GM12878 (cell line): ENCODE measurements around the gene BPGM. TPM values are rescaled to one million over a fixed set of nuclear protein-coding genes. Genes with fewer than 3 reads are reported as not detected.

Experiments
- ATAC-seq: fragments of 200-7000 bp; cut with Tn5 transposase; 3 replicates; pipeline ENCODE4 v1.9.1; 2020; ENCODE audit warnings: mild to moderate bottlenecking, moderate library complexity
- BruUV-seq: library from RNA; stranded (reverse); fragments of 400-500 nt; replicated peaks from 2 replicates; lab custom pipeline; 2021; lab: Mats Ljungman, UMichigan
- CTCF ChIA-PET: fragments of 300-600 bp; sonication (Branson Sonifier 250); formaldehyde crosslinking; extraction: SDS; loops from one replicate; lab custom pipeline; 2021; ENCODE audit warnings: inconsistent platforms; lab: Yijun Ruan, JAX
- POLR2A ChIA-PET: fragments of 350-600 bp; formaldehyde crosslinking; extraction: SDS; loops from one replicate; lab custom pipeline; 2021; ENCODE audit warnings: inconsistent platforms; lab: Charles Lee
- RAD21 ChIA-PET: fragments of 300-600 bp; sonication (Branson Sonifier 250); formaldehyde crosslinking; loops from one replicate; lab custom pipeline; 2023; ENCODE audit warnings: antibody characterized with exemption; ENCODE audit not compliant: unreplicated experiment; lab: Charles Lee
- SMC1A ChIA-PET: fragments of 300-600 bp; sonication (Branson Sonifier 250); formaldehyde crosslinking; loops from one replicate; lab custom pipeline; 2023; ENCODE audit not compliant: unreplicated experiment, uncharacterized antibody; lab: Charles Lee
- DNase-seq: peaks from one replicate; pipeline ENCODE4 v3.0.0-alpha.2; 2011; ENCODE audit warnings: low read depth, low spot score
- FAIRE-seq: peaks from 3 replicates; lab custom pipeline; 2011; peaks lifted over from hg19 to GRCh38; lab: Jason Lieb, UNC
- H2AFZ ChIP-seq: 2 replicates; pipeline ENCODE4 v1.6.0; 2011; ENCODE audit warnings: low read depth, low read length, control low read depth; ENCODE audit not compliant: control insufficient read depth
- H3K27ac ChIP-seq: 2 replicates; pipeline ENCODE4 v1.5.1; 2011; ENCODE audit warnings: control low read depth; ENCODE audit not compliant: control insufficient read depth, insufficient read depth
- H3K27me3 ChIP-seq, 2 experiments: replicated peaks in 1 of 2; 2 replicates each; pipeline versions ENCODE4 v1.6.0 to v1.6.1; 2011; ENCODE audit warnings: low read length in 1 of 2; ENCODE audit not compliant: control insufficient read depth in 2 of 2, insufficient read depth in 2 of 2
- H3K36me3 ChIP-seq, 2 experiments: 2 replicates each; pipeline ENCODE4 v1.5.1; 2011; ENCODE audit warnings: low read length in 1 of 2; ENCODE audit not compliant: control insufficient read depth in 2 of 2, insufficient read depth in 2 of 2
- H3K4me1 ChIP-seq: 2 replicates; pipeline ENCODE4 v1.6.1; 2011; ENCODE audit warnings: mild to moderate bottlenecking, low read length, moderate library complexity, mixed read lengths; ENCODE audit not compliant: control insufficient read depth, insufficient read depth
- H3K4me2 ChIP-seq: 2 replicates; pipeline ENCODE4 v1.6.0; 2011; ENCODE audit warnings: control low read depth; ENCODE audit not compliant: control insufficient read depth, insufficient read depth
- H3K4me3 ChIP-seq: fragments of 200-600 bp; sonication (generic); 2 replicates; pipeline ENCODE4 v1.5.1; 2016
- H3K79me2 ChIP-seq: 2 replicates; pipeline ENCODE4 v1.6.0; 2011; ENCODE audit warnings: low read length; ENCODE audit not compliant: control insufficient read depth, insufficient read depth
- H3K9ac ChIP-seq: 2 replicates; pipeline ENCODE4 v1.8.0; 2011; ENCODE audit warnings: low read length, control low read depth, mixed read lengths; ENCODE audit not compliant: control insufficient read depth, insufficient read depth
- H3K9me3 ChIP-seq: replicated peaks from 3 replicates; pipeline ENCODE4 v1.5.1; 2011; ENCODE audit warnings: mild to moderate bottlenecking, low read length; ENCODE audit not compliant: control insufficient read depth, insufficient read depth
- H4K20me1 ChIP-seq: 2 replicates; pipeline ENCODE4 v1.6.0; 2011; ENCODE audit not compliant: control insufficient read depth, insufficient read depth
- BHLHE40 ChIP-seq, 2 experiments: fragments of 450-650 bp in 1 of 2; IDR thresholded peaks; 2 replicates each; pipeline ENCODE4 v1.6.1; 2011 to 2017; ENCODE audit warnings: low read depth in 2 of 2, borderline replicate concordance in 1 of 2, improper control_type of control experiment in 1 of 2, low read length in 1 of 2, mild to moderate bottlenecking in 1 of 2
- BRCA1 ChIP-seq: IDR thresholded peaks from 2 replicates; pipeline ENCODE4 v1.6.1; 2011; ENCODE audit warnings: low read depth, low read length, improper control_type of control experiment
- EED ChIP-seq: sonication (generic); IDR thresholded peaks from 2 replicates; pipeline ENCODE4 v1.6.1; 2016; ENCODE audit warnings: antibody characterized with exemption, low read depth
- GABPA ChIP-seq: IDR thresholded peaks from 2 replicates; pipeline ENCODE4 v1.6.1; 2014; ENCODE audit warnings: antibody characterized with exemption, low read depth, mild to moderate bottlenecking, inconsistent platforms
- HDGF ChIP-seq: fragments of 450-650 bp; IDR thresholded peaks from 2 replicates; pipeline ENCODE4 v1.6.1; 2016; ENCODE audit warnings: antibody characterized with exemption
- IKZF1 ChIP-seq: fragments of 450-650 bp; conservative IDR thresholded peaks from 2 replicates; pipeline ENCODE4 v1.6.1; 2017; ENCODE audit warnings: antibody characterized with exemption, mild to moderate bottlenecking
- JUND ChIP-seq: IDR thresholded peaks from 2 replicates; pipeline ENCODE4 v1.6.1; 2012; ENCODE audit warnings: low read depth, mild to moderate bottlenecking, low read length, improper control_type of control experiment, moderate library complexity
- KAT2A ChIP-seq: conservative IDR thresholded peaks from 2 replicates; pipeline ENCODE4 v1.6.1; 2011; ENCODE audit warnings: low read depth, low read length; ENCODE audit not compliant: control insufficient read depth
- PAX5 ChIP-seq: IDR thresholded peaks from 2 replicates; pipeline ENCODE4 v1.6.1; 2011; ENCODE audit warnings: low read depth, low read length, borderline replicate concordance
- SIX5 ChIP-seq: IDR thresholded peaks from 2 replicates; pipeline ENCODE4 v1.6.1; 2011; ENCODE audit warnings: mild to moderate bottlenecking, low read depth, low read length, moderate library complexity; ENCODE audit not compliant: severe bottlenecking
- STAT1 ChIP-seq: fragments of 450-650 bp; conservative IDR thresholded peaks from 2 replicates; pipeline ENCODE4 v1.6.1; 2014; ENCODE audit warnings: antibody characterized with exemption, mild to moderate bottlenecking
- WRNIP1 ChIP-seq: IDR thresholded peaks from 2 replicates; pipeline ENCODE4 v1.6.1; 2011; ENCODE audit warnings: low read depth, low read length, improper control_type of control experiment, borderline replicate concordance
- ZNF274 ChIP-seq: IDR thresholded peaks from one replicate; pipeline ENCODE4 v1.8.0; 2011; ENCODE audit not compliant: insufficient read length, insufficient read depth
- WGBS: methylation state at CpG from one replicate; pipeline ENCODE4 v1.1.6; 2016; ENCODE audit warnings: low lambda C conversion rate; ENCODE audit not compliant: insufficient replicate concordance, insufficient coverage; ENCODE audit errors: missing lambda C conversion rate; 5-methylcytosine and 5-hydroxymethylcytosine counted together
- in situ Hi-C: fragments of 300-500 bp; cut with MboI; formaldehyde crosslinking; loops from 9 replicates; pipeline ENCODE4 v1.14.3; 2018; ENCODE audit warnings: mixed read lengths
- intact Hi-C: fragments of 100-400 bp; cut with micrococcal nuclease; formaldehyde crosslinking; loops from one replicate; pipeline ENCODE4 v1.14.2; 2022; ENCODE audit not compliant: unreplicated experiment
- polyA plus RNA-seq, 11 experiments: library from polyadenylated mRNA; depleted of rRNA in 4 of 11; unstranded in 6 of 11; stranded (reverse) in 5 of 11; fragments of >200 nt; fragmentation: Nextera tagmentation in 4 of 11; fragmentation: Illumina TruSeq in 1 of 11; extraction: Ambion mirVana in 4 of 11; extraction: Trizol in 1 of 11; gene quantifications; 1 replicate in 1 of 11; 2 replicates in 10 of 11; pipeline versions ENCODE4 v1.2.1 to v1.2.3, GENCODE V29; 2011 to 2016; ENCODE audit warnings: inconsistent platforms in 2 of 11, missing spikeins in 2 of 11, low read depth in 1 of 11
- total RNA-seq, 4 experiments: library from RNA; depleted of rRNA in 3 of 4; stranded (reverse); fragments of >200 nt in 3 of 4; fragmentation: Illumina TruSeq in 1 of 4; extraction: Trizol in 1 of 4; gene quantifications; 2 replicates each; pipeline versions ENCODE4 v1.2.1 to v1.2.3, GENCODE V29; 2013 to 2021
- TF ChIP-seq, protein P1 (sequence below): fragments of 450-650 bp; conservative IDR thresholded peaks from 2 replicates; pipeline ENCODE4 v1.6.1; 2017; ENCODE audit warnings: mild to moderate bottlenecking, moderate library complexity
- TF ChIP-seq, protein P2 (sequence below): fragments of 450-650 bp; IDR thresholded peaks from 2 replicates; pipeline ENCODE4 v1.6.1; 2016; ENCODE audit warnings: mild to moderate bottlenecking

The BPGM gene
- total and polyA plus RNA-seq, 10 of the 15 experiments (the other 5 are each of a cell fraction or from before 2014, with no cell fraction given): 9.0 to 20.1 (median 15.2) TPM

DNA sequence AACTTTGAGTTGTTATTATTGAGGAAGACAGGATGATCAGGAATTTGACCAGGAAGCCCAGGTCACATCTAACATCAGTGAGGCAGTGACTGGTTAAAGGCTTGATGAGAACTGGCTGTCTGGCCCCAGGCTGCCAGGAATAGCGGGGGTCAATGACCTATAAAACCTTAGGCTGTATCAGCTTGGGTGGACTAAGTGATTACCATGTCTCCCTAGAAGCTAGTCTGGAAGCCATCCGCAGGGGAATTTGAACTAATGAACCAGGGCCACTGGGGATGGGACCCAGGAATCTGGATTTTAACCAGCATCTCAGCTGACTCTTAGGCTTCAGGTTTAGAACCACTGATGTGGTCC lies 56.6 kb downstream of the BPGM start (continued):
- TF ChIP-seq BRCA1: no peak

DNA sequence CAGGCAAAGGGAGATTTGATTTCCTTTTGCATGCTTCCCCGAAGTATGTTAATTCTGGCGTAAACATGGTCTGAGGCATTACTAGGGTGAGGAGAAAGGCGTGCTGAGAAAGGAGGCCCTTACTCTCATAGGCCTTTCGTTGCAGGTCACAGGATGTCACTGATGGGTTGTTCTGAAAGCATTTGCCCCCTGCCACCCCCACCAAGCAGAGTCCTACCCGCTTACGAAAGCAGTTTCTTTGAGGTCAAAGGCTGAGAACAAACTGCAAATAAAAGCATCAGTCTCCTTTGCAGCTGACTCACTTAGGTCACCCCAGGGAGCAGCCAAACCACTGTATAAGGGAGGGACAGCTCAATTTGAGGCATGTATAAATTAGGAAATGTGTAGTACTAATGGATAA lies 57.1 kb downstream of the BPGM start:
- RAD21 ChIA-PET: interaction anchor here (3.4 kb wide), 1 partner anchor 69 kb away, joined by 40 read pairs; no protein-coding TSS in a partner anchor
- no peak overlapping the region for H3K9ac ChIP-seq
- ATAC-seq (no peak), FAIRE-seq (no peak), DNase-seq (no peak)
- no peak overlapping the region for H3K4me2 ChIP-seq
- TF ChIP-seq, protein P1, sequence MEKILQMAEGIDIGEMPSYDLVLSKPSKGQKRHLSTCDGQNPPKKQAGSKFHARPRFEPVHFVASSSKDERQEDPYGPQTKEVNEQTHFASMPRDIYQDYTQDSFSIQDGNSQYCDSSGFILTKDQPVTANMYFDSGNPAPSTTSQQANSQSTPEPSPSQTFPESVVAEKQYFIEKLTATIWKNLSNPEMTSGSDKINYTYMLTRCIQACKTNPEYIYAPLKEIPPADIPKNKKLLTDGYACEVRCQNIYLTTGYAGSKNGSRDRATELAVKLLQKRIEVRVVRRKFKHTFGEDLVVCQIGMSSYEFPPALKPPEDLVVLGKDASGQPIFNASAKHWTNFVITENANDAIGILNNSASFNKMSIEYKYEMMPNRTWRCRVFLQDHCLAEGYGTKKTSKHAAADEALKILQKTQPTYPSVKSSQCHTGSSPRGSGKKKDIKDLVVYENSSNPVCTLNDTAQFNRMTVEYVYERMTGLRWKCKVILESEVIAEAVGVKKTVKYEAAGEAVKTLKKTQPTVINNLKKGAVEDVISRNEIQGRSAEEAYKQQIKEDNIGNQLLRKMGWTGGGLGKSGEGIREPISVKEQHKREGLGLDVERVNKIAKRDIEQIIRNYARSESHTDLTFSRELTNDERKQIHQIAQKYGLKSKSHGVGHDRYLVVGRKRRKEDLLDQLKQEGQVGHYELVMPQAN: no peak
- TF ChIP-seq STAT1: no peak
- TF ChIP-seq PAX5: no peak
- TF ChIP-seq ZNF274: no peak
- TF ChIP-seq KAT2A: no peak
- TF ChIP-seq HDGF: no peak
- TF ChIP-seq IKZF1: no peak
- no peak for TF ChIP-seq BHLHE40 (IDR thresholded peaks at IDR 0.05; ENCODE audit: borderline replicate concordance in 1 of 2, low read depth in 2 of 2, low read length in 1 of 2)
- TF ChIP-seq SIX5: no peak
- no peak for TF ChIP-seq BRCA1
- TF ChIP-seq, protein P2, sequence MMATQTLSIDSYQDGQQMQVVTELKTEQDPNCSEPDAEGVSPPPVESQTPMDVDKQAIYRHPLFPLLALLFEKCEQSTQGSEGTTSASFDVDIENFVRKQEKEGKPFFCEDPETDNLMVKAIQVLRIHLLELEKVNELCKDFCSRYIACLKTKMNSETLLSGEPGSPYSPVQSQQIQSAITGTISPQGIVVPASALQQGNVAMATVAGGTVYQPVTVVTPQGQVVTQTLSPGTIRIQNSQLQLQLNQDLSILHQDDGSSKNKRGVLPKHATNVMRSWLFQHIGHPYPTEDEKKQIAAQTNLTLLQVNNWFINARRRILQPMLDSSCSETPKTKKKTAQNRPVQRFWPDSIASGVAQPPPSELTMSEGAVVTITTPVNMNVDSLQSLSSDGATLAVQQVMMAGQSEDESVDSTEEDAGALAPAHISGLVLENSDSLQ: no peak
- TF ChIP-seq WRNIP1: no peak
- TF ChIP-seq GABPA: no peak
- TF ChIP-seq EED: no peak
- no peak for TF ChIP-seq JUND
- POLR2A ChIA-PET: interaction anchor here (0.6 kb wide), 1 partner anchor 10 kb away, joined by 3 read pairs; no protein-coding TSS in a partner anchor
- peaks cover 0 to 7% of the 10 kb centered on the region in 2 experiments; a peak in 3 of 4 replicates for H3K27me3 ChIP-seq
- H3K4me1 ChIP-seq: no peaks in the 10 kb centered on the region
- H3K4me3 ChIP-seq: no peak overlapping the region
- H4K20me1 ChIP-seq: no peaks in the 10 kb centered on the region
- H3K27ac ChIP-seq: no peak overlapping the region
- H3K36me3 ChIP-seq: no peaks in the 10 kb centered on the region
- CTCF ChIA-PET: interaction anchor here (1.1 to 5.7 kb wide), 4 partner anchors 14 to 239 kb away, joined by 3 to 125 read pairs (median 20); no protein-coding TSS in a partner anchor
- 62% methylated on average over 6 of the region's 6 CpGs for WGBS
- SMC1A ChIA-PET: interaction anchor here (1.5 to 7.5 kb wide), 3 partner anchors 70 to 250 kb away, joined by 3 to 98 read pairs (median 6); no protein-coding TSS in a partner anchor
- BruUV-seq: no TSS peak
- in situ Hi-C loops (loop anchor here (5.0 kb wide), 1 partner anchor 71 kb away; no protein-coding TSS in a partner anchor), intact Hi-C loops (loop anchor here (5.0 kb wide), 1 partner anchor 239 kb away; no protein-coding TSS in a partner anchor)
- H3K79me2 ChIP-seq: no peaks in the 10 kb centered on the region
- H2AFZ ChIP-seq: no peak overlapping the region
- H3K9me3 ChIP-seq: no peaks in the 10 kb centered on the region
